NCI-H2029 treated with DMSO at 0.1 percent for 48 hours (cell line): ENCODE results near the gene XKR8.
"Not testable (repeated sequence)": the region's sequence is repeated elsewhere in the genome, so short reads cannot be mapped to it uniquely, and the experiment has no call there.

ENCODE experiments used
- DNase-seq: peaks from one replicate; lab custom pipeline; 2025; lab: John Stamatoyannopoulos, UW

XKR8 gene

DNA sequence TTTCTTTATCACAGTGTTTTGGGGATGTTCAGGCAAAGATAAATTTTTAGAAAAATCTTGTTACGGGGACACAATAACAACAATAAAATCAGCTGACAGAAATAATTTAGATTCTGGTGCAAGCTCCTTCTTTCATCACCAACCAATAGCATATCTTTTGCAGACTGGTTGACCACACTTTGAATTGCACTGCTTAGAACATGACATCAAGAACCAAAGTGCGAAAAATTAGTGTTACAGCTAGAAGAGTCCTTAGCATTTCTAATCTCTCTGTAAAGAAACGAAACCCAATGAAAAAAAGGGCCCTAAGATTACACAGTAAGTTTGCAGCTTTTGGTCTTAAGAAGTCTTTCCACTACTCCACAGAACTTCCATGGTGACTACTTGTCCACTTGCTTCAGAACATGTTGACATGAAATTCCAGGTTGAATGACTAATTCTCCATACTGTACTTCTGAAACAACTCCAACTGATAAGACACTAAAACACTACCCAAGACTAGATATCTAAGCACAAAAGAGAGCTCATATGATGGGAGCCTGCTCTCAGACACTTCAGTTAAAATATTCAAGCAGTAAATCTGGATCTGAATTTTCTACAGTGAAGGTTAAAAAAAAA, 31.3 kb downstream of the XKR8 start:
- DNase-seq, result no peak

DNA sequence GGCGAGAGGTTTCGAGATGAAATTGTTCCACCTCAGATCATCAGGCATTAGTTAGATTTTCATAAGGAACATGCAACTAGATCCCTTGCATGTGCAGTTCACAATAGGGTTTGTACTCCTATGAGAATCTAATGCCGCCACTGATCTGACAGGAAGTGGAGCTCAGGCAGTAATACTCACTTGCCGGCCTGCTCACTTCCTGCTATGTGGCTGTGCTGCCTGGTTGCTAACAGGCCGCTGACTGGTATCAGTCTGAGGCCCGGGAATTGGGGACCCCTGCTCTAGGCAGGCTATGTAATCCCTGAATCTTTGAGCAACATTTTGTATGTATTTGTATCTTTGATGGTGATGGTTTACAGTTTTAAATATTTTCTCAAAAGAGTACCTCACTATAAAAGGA, 32.5 kb downstream of the XKR8 start:
- no peak for DNase-seq

DNA sequence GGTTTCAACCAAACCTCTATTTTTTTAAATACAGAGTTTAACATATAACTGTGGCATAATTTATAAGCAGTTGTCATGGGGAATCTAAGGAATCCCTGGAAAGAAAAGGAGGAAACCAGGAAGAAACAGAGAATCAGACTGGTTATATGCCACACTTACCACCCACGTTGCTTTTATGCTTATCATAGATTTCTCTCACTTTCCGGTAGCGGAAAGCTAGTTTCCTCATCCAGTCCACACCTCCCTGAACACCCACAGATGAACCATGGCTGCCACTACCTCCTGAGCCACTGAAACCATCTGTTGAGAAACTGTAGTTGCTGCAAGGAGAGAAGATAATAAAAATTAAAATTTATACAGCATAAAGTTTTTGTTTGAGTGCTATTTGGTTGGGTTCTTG, 33.5 kb downstream of the XKR8 start:
- no peak for DNase-seq

DNA sequence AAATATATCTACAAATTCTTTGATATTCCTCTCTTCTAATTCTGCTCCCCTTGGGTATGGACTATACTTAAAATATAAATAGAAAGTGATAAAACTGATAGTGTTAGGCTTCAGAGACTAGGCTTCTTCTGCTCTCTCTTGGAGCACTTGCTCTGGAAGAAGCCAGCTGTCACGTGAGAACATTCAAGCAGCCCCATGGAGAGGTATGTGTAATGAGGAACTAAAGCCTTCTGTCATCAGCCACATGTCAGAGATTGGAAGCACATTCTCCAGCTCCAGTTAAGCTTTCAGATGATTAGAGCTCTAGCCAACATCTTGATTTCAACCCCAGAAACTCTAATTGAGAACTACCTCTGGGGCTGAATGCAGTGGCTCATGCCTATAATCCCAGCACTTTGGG, 34.3 kb downstream of the XKR8 start:
- no peak for DNase-seq

DNA sequence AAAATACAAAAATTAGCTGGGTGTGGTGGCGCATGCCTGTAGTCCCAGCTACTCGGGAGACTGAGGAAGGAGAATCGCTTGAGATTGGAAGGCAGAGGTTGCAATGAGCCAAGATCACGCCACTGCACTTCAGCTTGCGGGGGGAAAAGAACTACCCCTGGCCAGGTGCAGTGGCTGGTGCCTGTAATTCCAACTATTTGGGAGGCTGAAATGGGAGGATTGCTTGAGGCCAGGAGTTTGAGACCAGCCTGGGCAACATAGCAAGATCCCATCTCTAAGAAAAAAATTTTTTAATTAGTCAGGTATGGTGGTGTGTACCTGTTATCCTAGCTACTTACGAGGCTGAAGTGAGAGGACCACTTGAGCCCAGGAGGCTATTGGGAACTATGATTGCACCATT, 34.8 kb downstream of the XKR8 start:
- not testable (repeated sequence) for DNase-seq

DNA sequence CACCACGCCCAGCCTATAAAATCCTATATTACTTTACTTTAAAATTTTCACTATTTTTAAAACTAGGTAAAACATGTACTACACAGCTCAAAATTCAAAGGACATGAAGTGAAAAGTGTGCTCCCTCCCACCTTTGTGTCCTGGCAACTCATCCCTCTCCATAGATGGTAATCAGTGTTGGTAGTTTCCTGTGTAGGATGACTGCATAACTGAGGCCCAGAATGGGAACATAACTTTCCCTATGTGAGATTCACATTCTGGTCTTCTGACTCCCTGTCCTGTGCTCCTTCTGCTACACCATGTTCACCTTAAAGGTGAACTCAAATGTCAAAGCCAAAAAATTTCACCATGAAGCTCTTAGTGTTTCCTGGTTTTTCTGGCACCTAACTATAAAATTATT, 39.3 kb downstream of the XKR8 start:
- no peak for DNase-seq

DNA sequence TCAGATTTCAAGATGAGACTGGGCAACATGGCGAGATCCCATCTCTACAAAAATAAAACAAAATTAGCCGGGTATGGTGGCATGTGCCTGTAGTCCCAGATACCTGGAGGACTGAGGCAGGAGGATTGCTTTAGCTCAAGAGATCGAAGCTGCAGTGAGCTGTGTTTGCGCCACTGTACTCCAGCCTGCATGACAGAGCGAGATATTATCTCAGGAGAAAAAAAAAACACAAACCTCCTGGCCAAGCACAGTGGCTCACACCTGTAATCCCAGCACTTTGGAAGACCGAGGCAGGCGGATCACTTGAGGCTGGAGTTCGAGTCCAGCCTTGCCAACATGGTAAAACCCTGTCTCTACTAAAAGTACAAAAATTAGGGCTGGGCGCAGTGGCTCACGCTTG, 42.8 kb downstream of the XKR8 start:
- DNase-seq, result no peak

DNA sequence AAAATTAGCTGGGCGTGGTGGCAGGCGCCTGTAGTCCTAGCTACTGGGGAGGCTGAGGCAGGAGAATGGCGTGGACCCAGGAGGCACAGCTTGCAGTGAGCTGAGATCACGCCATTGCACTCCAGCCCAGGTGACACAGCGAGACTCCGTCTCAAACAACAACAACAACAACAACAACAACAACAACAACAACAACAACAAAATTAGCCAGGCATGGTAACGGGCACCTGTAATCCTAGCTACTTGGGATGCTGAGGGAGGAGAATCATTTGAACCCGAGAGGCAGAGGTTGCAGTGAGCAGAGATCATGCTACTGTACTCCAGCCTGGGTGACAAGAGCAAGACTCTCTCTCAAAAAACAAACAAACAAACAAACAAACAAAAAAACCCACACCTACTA, 43.3 kb downstream of the XKR8 start:
- not testable (repeated sequence) for DNase-seq

DNA sequence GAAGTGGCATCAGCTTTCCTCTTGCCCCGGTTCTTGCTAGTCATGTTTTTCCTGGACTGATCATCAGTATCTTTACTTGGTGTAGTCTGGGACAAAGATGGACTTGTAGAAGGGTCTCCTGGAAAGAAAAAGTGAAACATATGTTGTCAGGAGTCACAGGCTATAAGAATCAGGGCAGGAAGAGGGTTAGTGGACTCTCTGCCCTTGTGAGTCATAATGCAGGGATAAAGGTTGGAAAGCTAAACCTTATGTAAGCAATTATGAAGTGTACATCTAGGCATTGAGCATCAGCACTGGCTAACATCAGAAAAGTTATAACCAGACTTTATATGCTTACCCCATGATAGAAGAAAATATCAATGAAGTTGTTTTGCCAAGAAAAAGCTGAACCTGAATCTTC, 51.2 kb downstream of the XKR8 start:
- no peak for DNase-seq
